ENCODE measurements around the gene ZFP91. TPM values are rescaled to one million over a fixed set of nuclear protein-coding genes. Genes with fewer than 3 reads are reported as not detected.

ZFP91 gene
- polyA plus RNA-seq, 1 experiment, result 18.3 TPM

- ChIA-PET CTCF (no interaction called here), POLR2A (no interaction called here)
- DNase-seq (ENCODE audit: low read depth), result no peak
- H3K27me3 ChIP-seq (ENCODE audit: control insufficient read depth, insufficient read depth, low read length), result no peaks in the 10 kb centered on the region
- H3K4me3 ChIP-seq (ENCODE audit: low read depth, low read length), result no peak overlapping the region
- TF ChIP-seq CTCF (IDR thresholded peaks at IDR 0.05; ENCODE audit: insufficient read depth, low read depth, low read length), result no peak
- H3K36me3 ChIP-seq (ENCODE audit: control insufficient read depth, insufficient read depth, low read length), result no peaks in the 10 kb centered on the region
These were observed 8.1 kb downstream of the ZFP91 start for GRCh38 chr11:58586998-58587397.

- POLR2A ChIA-PET, result no interaction called here
- H3K27me3 ChIP-seq (ENCODE audit: control insufficient read depth, insufficient read depth, low read length), result no peaks in the 10 kb centered on the region
- no peak for TF ChIP-seq CTCF (IDR thresholded peaks at IDR 0.05; ENCODE audit: insufficient read depth, low read depth, low read length)
- no peaks in the 10 kb centered on the region; the same call in 1 of the 2 replicates for H3K36me3 ChIP-seq (ENCODE audit: control insufficient read depth, insufficient read depth, low read length)
- no peak overlapping the region for H3K4me3 ChIP-seq (ENCODE audit: low read depth, low read length)
- no peak for DNase-seq (ENCODE audit: low read depth)
- CTCF ChIA-PET, result no interaction called here
These were observed 12.8 kb downstream of the ZFP91 start for GRCh38 chr11:58591659-58592058.

GRCh38 chr11:58592760-58593472, 14.1 kb downstream of the ZFP91 start:
- no peaks in the 10 kb centered on the region for H3K27me3 ChIP-seq (ENCODE audit: control insufficient read depth, insufficient read depth, low read length)
- no peak for DNase-seq (ENCODE audit: low read depth)
- H3K4me3 ChIP-seq (ENCODE audit: low read depth, low read length), result no peak overlapping the region
- ChIA-PET CTCF (interaction anchor here (1.1 kb wide), 2 partner anchors 11 to 29 kb away, joined by 3 read pairs; no protein-coding TSS in a partner anchor), POLR2A (no interaction called here)
- H3K36me3 ChIP-seq (ENCODE audit: control insufficient read depth, insufficient read depth, low read length), result no peaks in the 10 kb centered on the region; the same call in 1 of the 2 replicates
- TF ChIP-seq CTCF (IDR thresholded peaks at IDR 0.05; ENCODE audit: insufficient read depth, low read depth, low read length), result no peak

- POLR2A ChIA-PET, result no interaction called here
- TF ChIP-seq CTCF (IDR thresholded peaks at IDR 0.05; ENCODE audit: insufficient read depth, low read depth, low read length), result no peak
These were observed 16.0 kb downstream of the ZFP91 start for GRCh38 chr11:58594826-58595225.

GRCh38 chr11:58596621-58597020, 17.8 kb downstream of the ZFP91 start:
- no peak for DNase-seq (ENCODE audit: low read depth)
- CTCF ChIA-PET, result interaction anchor here (0.8 to 2.8 kb wide), 2 partner anchors 33 kb away, joined by 3 to 10 read pairs; no protein-coding TSS in a partner anchor
- H3K36me3 ChIP-seq (ENCODE audit: control insufficient read depth, insufficient read depth, low read length), result no peaks in the 10 kb centered on the region; the same call in 1 of the 2 replicates

More at GRCh38 chr11:58594826-58595225, 16.0 kb downstream of the ZFP91 start:
- H3K36me3 ChIP-seq (ENCODE audit: control insufficient read depth, insufficient read depth, low read length), result no peaks in the 10 kb centered on the region; the same call in 1 of the 2 replicates
- CTCF ChIA-PET, result no interaction called here
- H3K4me3 ChIP-seq (ENCODE audit: low read depth, low read length), result no peak overlapping the region
- DNase-seq (ENCODE audit: low read depth), result no peak
- H3K27me3 ChIP-seq (ENCODE audit: control insufficient read depth, insufficient read depth, low read length), result no peaks in the 10 kb centered on the region

More at GRCh38 chr11:58596621-58597020, 17.8 kb downstream of the ZFP91 start:
- Histone ChIP-seq H3K27me3 (ENCODE audit: control insufficient read depth, insufficient read depth, low read length) (no peaks in the 10 kb centered on the region), H3K4me3 (ENCODE audit: low read depth, low read length) (no peak overlapping the region)
- TF ChIP-seq CTCF (IDR thresholded peaks at IDR 0.05; ENCODE audit: insufficient read depth, low read depth, low read length), result no peak
- POLR2A ChIA-PET, result no interaction called here
